ENCODE results near the gene QTRT2.
A peak's percentile ranks its signal among the peaks of the same experiment; 100 is the strongest.

The QTRT2 gene

GRCh38 chr3:114058646-114059045 is 2.1 kb downstream of the QTRT2 start:
- Mint-ChIP-seq H3K4me1 (peaks cover 57% of the 10 kb centered on the region), H3K27ac (no peak overlapping the region), H3K9me3 (no peaks in the 10 kb centered on the region), H3K27me3 (no peaks in the 10 kb centered on the region), H3K4me3 (peak overlapping the region; percentile 57 to 66)
- ATAC-seq (no peak), DNase-seq (no peak)

GRCh38 chr3:114060906-114061655 is 4.5 kb downstream of the QTRT2 start:
- H3K27ac Mint-ChIP-seq = no peak overlapping the region
- no peak overlapping the region for H3K4me3 Mint-ChIP-seq
- no peaks in the 10 kb centered on the region for H3K27me3 Mint-ChIP-seq
- H3K4me1 Mint-ChIP-seq = peaks cover 48% of the 10 kb centered on the region
- no peaks in the 10 kb centered on the region for H3K9me3 Mint-ChIP-seq
- ATAC-seq = no peak
- DNase-seq = no peak

GRCh38 chr3:114067804-114068203 is 11.3 kb downstream of the QTRT2 start:
- DNase-seq (no peak), ATAC-seq (no peak)
- H3K27ac Mint-ChIP-seq = no peak overlapping the region
- H3K9me3 Mint-ChIP-seq = no peaks in the 10 kb centered on the region
- no peaks in the 10 kb centered on the region for H3K4me1 Mint-ChIP-seq
- no peak overlapping the region for H3K4me3 Mint-ChIP-seq
- H3K27me3 Mint-ChIP-seq = no peaks in the 10 kb centered on the region

GRCh38 chr3:114068336-114068735 is 11.8 kb downstream of the QTRT2 start:
- H3K4me1 Mint-ChIP-seq = no peaks in the 10 kb centered on the region
- no peaks in the 10 kb centered on the region for H3K27me3 Mint-ChIP-seq
- no peak overlapping the region for H3K4me3 Mint-ChIP-seq
- H3K27ac Mint-ChIP-seq = no peak overlapping the region
- no peaks in the 10 kb centered on the region for H3K9me3 Mint-ChIP-seq
- no peak for ATAC-seq
- DNase-seq = no peak

- no peak overlapping the region for H3K27ac Mint-ChIP-seq
- no peaks in the 10 kb centered on the region for H3K27me3 Mint-ChIP-seq
- no peak overlapping the region for H3K4me3 Mint-ChIP-seq
- ATAC-seq = no peak
- no peak for DNase-seq
- no peaks in the 10 kb centered on the region for H3K9me3 Mint-ChIP-seq
- H3K4me1 Mint-ChIP-seq = no peaks in the 10 kb centered on the region
Observed at GRCh38 chr3:114071786-114072185, 15.2 kb downstream of the QTRT2 start.

- ATAC-seq (no peak), DNase-seq (no peak)
- no peak overlapping the region for H3K4me3 Mint-ChIP-seq
- H3K4me1 Mint-ChIP-seq = no peaks in the 10 kb centered on the region
- H3K27ac Mint-ChIP-seq = no peak overlapping the region
- no peaks in the 10 kb centered on the region for H3K9me3 Mint-ChIP-seq
- no peaks in the 10 kb centered on the region for H3K27me3 Mint-ChIP-seq
Observed at GRCh38 chr3:114076711-114077110, 20.2 kb downstream of the QTRT2 start.

- H3K4me1 Mint-ChIP-seq = no peaks in the 10 kb centered on the region
- no peaks in the 10 kb centered on the region for H3K9me3 Mint-ChIP-seq
- peak overlapping the region in 1 of 2 donors; percentile 78 for H3K27ac Mint-ChIP-seq
- H3K4me3 Mint-ChIP-seq = no peak overlapping the region
- H3K27me3 Mint-ChIP-seq = no peaks in the 10 kb centered on the region
- no peak for ATAC-seq
- no peak for DNase-seq
Observed at GRCh38 chr3:114078126-114078525, 21.6 kb downstream of the QTRT2 start.

- Mint-ChIP-seq H3K27me3 (no peaks in the 10 kb centered on the region), H3K27ac (peak overlapping the region in 1 of 2 donors; percentile 48), H3K4me1 (no peaks in the 10 kb centered on the region), H3K4me3 (no peak overlapping the region), H3K9me3 (no peaks in the 10 kb centered on the region)
- DNase-seq (no peak), ATAC-seq (no peak)
Observed at GRCh38 chr3:114079761-114080160, 23.2 kb downstream of the QTRT2 start.

- Mint-ChIP-seq H3K27me3 (no peaks in the 10 kb centered on the region), H3K27ac (peak overlapping the region in 1 of 2 donors; percentile 48), H3K9me3 (no peaks in the 10 kb centered on the region), H3K4me3 (no peak overlapping the region), H3K4me1 (no peaks in the 10 kb centered on the region)
- DNase-seq (no peak), ATAC-seq (no peak)
Observed at GRCh38 chr3:114080201-114080600, 23.7 kb downstream of the QTRT2 start.

- no peak for ATAC-seq
- Mint-ChIP-seq H3K9me3 (no peaks in the 10 kb centered on the region), H3K4me3 (no peak overlapping the region), H3K4me1 (no peaks in the 10 kb centered on the region), H3K27me3 (no peaks in the 10 kb centered on the region), H3K27ac (no peak overlapping the region)
- no peak for DNase-seq
Observed at GRCh38 chr3:114081037-114081436, 24.5 kb downstream of the QTRT2 start.

GRCh38 chr3:114083112-114083511 is 26.6 kb downstream of the QTRT2 start:
- ATAC-seq (no peak), DNase-seq (no peak)
- Mint-ChIP-seq H3K27ac (no peak overlapping the region), H3K4me3 (no peak overlapping the region), H3K9me3 (no peaks in the 10 kb centered on the region), H3K27me3 (no peaks in the 10 kb centered on the region), H3K4me1 (no peaks in the 10 kb centered on the region)

- H3K27ac Mint-ChIP-seq = no peak overlapping the region
- H3K9me3 Mint-ChIP-seq = no peaks in the 10 kb centered on the region
Observed at GRCh38 chr3:114086356-114086755, 29.8 kb downstream of the QTRT2 start.

GRCh38 chr3:114089675-114090074 is 33.1 kb downstream of the QTRT2 start:
- Mint-ChIP-seq H3K9me3 (no peaks in the 10 kb centered on the region), H3K4me3 (no peak overlapping the region), H3K27ac (no peak overlapping the region), H3K4me1 (peaks cover 6% of the 10 kb centered on the region), H3K27me3 (no peaks in the 10 kb centered on the region)
- no peak for DNase-seq
- no peak for ATAC-seq

More at GRCh38 chr3:114086356-114086755, 29.8 kb downstream of the QTRT2 start:
- H3K4me3 Mint-ChIP-seq = no peak overlapping the region
- H3K27me3 Mint-ChIP-seq = no peaks in the 10 kb centered on the region
- no peak for ATAC-seq
- H3K4me1 Mint-ChIP-seq = no peaks in the 10 kb centered on the region
- DNase-seq = no peak

GRCh38 chr3:114092151-114093015 is 35.8 kb downstream of the QTRT2 start:
- ATAC-seq = no peak
- Mint-ChIP-seq H3K4me1 (peaks cover 6% of the 10 kb centered on the region), H3K9me3 (no peaks in the 10 kb centered on the region), H3K4me3 (no peak overlapping the region), H3K27ac (no peak overlapping the region), H3K27me3 (no peaks in the 10 kb centered on the region)
- DNase-seq = no peak

GRCh38 chr3:114093016-114093380 is 36.5 kb downstream of the QTRT2 start:
- H3K4me1 Mint-ChIP-seq = peaks cover 6% of the 10 kb centered on the region
- H3K27me3 Mint-ChIP-seq = no peaks in the 10 kb centered on the region
- DNase-seq (no peak), ATAC-seq (no peak)
- H3K27ac Mint-ChIP-seq = no peak overlapping the region
- H3K9me3 Mint-ChIP-seq = no peaks in the 10 kb centered on the region
- no peak overlapping the region for H3K4me3 Mint-ChIP-seq

- Mint-ChIP-seq H3K4me3 (no peak overlapping the region), H3K4me1 (peaks cover 6% of the 10 kb centered on the region), H3K9me3 (no peaks in the 10 kb centered on the region), H3K27me3 (no peaks in the 10 kb centered on the region), H3K27ac (no peak overlapping the region)
- DNase-seq = no peak
- ATAC-seq = no peak
Observed at GRCh38 chr3:114093596-114093995, 37.1 kb downstream of the QTRT2 start.

All from stimulated activated naive CD8-positive, alpha-beta T cell treated with anti-CD3 and anti-CD28 coated beads, Interleukin-15, amount 100 ng/mL, for 72 hours (primary cell).